Measurements from ENCODE around the gene HCN4.

The HCN4 gene

DNA sequence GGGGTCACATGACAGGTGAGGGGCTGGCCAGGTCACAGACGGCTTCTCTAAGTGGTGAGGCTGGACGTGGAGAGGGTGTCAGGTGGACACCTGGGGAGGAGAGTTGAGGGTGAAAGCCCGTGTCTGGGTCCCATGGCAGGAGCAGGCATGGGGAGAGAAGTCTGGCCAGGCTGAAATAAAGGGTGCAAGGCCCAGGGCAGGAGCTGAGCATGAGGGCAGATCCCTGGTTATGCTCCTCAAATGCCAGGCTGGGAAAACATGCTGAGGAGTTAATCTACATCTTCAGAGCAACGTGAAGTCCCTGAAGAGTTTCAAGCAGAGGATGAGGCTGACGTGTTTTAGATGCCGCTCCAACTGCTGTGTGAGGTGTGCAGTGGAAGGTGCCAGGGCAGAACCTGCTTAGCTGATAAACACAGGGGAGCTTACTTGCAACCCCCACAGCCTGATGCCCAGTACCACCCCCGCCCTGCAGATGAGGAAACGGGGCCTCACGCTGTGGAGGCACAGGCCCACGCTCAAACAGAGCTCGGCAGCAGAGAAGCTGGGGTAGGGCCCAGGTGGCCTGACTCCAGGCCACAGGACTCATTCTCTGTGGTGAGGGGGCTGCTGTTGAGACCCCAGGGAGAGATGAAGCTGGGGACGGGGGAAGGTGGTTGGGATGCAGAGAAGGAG lies 40.5 kb downstream of the HCN4 start:
- DNase-seq (ENCODE audit: low spot score in 2 of 2), result no peak
- no peak for ATAC-seq
- Mint-ChIP-seq H3K4me3 (no peak overlapping the region), H3K36me3 (no peaks in the 10 kb centered on the region), H3K27ac (no peak overlapping the region), H3K9me3 (no peaks in the 10 kb centered on the region), H3K4me1 (peaks cover 15% of the 10 kb centered on the region)

DNA sequence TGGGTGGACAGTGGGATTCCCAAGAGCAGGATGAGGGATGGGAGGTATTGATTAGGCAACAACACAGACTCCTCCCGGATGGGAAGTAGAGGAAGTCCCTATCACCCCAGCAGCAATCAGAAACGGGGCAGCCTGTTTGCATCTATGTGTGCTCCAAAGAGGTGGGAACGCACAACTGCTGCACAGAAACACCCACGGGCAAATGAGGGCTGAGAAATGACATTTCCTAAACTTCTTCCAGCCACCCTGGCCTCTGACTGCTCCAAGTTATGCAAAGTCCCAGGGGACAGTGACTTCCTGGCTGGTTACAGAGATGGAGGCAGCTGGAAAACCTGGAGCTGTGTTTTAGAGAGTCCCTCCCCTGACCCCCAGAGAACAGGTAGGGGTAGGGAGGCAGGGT lies 42.6 kb downstream of the HCN4 start:
- Mint-ChIP-seq H3K4me1 (peaks cover 15% of the 10 kb centered on the region), H3K36me3 (no peaks in the 10 kb centered on the region), H3K27ac (no peak overlapping the region), H3K9me3 (no peaks in the 10 kb centered on the region), H3K4me3 (peak overlapping the region; percentile 39)
- no peak for DNase-seq (ENCODE audit: low spot score in 2 of 2)
- ATAC-seq, result no peak

DNA sequence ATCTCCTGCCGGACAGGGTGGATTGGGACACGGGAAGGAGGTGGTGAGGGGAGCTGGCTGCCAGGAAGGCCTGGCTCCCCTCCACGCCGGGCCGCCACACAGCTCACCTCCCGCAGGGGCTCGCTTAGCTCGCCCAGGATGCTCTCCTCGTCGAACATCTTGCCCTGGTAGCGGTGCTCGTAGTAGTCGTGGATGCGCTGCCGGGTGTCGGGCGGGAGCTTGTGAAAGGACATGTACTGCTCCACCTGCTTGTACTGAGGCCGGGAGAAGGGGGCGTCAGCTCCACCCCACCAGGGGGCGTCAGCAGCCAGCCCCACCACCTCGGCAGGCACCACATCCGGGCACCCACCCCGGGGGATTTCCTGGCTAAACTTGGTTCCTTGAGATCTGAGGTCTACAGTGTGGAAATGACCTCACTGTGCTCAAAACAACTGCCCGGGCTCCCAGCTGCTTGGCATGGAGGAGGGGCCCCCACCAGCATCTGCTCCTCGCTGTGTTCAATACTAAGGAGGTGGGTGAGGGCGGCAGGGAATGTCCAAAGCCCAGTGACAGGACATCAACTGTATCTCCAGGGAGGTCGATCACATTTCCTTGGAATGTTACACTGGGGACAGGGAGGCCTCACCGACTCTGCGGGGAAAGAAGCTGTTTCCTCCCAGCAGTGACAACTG lies 43.4 kb downstream of the HCN4 start:
- Mint-ChIP-seq H3K27ac (peak overlapping the region; percentile 57), H3K4me3 (peak overlapping the region; percentile 39), H3K9me3 (no peaks in the 10 kb centered on the region), H3K36me3 (no peaks in the 10 kb centered on the region), H3K4me1 (peaks cover 15% of the 10 kb centered on the region)
- ATAC-seq (no peak), DNase-seq (ENCODE audit: low spot score in 2 of 2) (no peak)

DNA sequence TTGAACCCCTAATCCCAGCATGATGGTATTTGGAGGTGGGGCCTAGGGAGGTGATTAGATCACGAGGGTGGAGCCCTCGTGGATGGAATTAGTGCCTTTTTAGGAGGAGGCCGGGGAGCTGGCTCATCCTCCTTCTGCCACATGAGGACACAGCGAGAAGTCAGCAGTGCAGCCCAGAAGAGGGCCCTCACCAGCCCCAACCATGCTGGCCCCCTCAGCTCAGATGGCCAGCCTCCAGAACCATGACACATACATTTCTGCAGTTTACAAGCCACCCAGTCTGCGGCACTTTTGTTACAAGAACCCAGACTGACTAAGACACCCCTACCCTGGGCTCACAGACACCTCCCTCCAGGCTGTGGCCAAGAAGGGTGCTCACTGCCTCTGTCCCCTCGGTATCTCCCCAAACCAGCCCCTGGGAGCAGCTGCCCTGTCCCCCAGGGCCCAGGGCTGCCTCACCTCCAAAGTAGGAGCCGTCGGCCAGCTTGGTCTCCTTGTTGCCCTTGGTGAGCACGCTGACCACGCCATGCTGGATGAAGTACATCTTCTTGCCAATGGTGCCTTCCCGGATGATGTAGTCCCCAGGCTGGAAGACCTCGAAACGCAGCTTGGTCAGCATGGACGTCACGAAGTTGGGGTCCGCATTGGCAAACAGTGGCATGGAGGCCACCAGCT lies 44.1 kb downstream of the HCN4 start:
- DNase-seq (ENCODE audit: low spot score in 2 of 2) (no peak), ATAC-seq (no peak)
- H3K27ac Mint-ChIP-seq, result no peak overlapping the region
- no peaks in the 10 kb centered on the region for H3K36me3 Mint-ChIP-seq
- H3K9me3 Mint-ChIP-seq, result no peaks in the 10 kb centered on the region
- H3K4me1 Mint-ChIP-seq, result peaks cover 16% of the 10 kb centered on the region
- H3K4me3 Mint-ChIP-seq, result no peak overlapping the region

DNA sequence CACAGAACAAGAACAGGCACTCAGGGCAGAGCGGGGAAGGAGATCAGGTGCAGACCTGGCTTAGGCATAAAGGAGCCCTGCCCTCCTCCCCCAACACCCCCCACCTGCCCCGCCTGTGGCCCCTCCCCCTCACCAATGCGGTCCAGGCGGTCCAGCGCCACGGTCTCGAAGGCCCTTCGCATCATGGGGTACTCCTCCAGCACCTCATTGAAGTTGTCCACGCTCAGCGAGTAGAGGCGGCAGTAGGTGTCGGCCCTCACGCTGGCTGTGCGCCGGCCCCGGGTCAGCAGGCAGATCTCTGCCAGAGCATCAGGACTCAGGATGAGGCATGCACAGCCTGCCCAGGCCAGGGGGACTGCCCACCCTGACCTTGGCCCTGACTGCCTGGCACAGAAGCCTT lies 44.8 kb downstream of the HCN4 start:
- no peak for ATAC-seq
- Mint-ChIP-seq H3K4me1 (peaks cover 20% of the 10 kb centered on the region), H3K4me3 (no peak overlapping the region), H3K27ac (no peak overlapping the region), H3K9me3 (no peaks in the 10 kb centered on the region), H3K36me3 (no peaks in the 10 kb centered on the region)
- no peak for DNase-seq (ENCODE audit: low spot score in 2 of 2)

DNA sequence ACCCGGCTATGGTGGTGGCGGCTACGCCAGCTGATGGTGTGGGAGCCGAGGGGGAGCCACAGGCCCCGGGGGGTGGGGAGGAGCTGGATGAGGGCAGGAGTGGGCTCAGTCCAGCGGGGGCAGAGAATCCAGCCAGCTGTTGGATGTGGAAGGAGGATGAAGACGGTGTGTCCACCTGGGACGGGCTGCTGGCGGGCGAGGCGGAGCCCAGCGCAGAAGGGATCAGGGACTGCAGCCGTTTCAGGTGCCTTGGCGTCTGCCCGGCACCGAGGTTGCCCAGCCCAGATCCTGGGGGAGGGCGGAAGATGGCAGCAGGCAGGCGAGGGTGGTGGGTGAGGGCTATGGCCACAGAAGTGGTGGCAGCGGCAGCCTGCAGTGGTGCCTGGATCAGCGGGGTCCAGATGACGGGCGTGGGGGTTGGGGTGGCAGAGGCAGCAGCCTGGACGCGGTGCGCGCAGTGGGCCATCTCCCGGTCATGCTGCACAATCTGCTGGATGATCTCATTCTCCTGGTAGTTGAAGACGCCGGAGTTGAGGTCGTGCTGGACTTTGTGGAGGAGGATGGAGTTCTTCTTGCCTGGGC lies 45.3 kb downstream of the HCN4 start:
- DNase-seq (ENCODE audit: low spot score in 2 of 2) (no peak), ATAC-seq (no peak)
- Mint-ChIP-seq H3K4me1 (peaks cover 16% of the 10 kb centered on the region), H3K27ac (no peak overlapping the region), H3K4me3 (no peak overlapping the region), H3K36me3 (no peaks in the 10 kb centered on the region), H3K9me3 (no peaks in the 10 kb centered on the region)

DNA sequence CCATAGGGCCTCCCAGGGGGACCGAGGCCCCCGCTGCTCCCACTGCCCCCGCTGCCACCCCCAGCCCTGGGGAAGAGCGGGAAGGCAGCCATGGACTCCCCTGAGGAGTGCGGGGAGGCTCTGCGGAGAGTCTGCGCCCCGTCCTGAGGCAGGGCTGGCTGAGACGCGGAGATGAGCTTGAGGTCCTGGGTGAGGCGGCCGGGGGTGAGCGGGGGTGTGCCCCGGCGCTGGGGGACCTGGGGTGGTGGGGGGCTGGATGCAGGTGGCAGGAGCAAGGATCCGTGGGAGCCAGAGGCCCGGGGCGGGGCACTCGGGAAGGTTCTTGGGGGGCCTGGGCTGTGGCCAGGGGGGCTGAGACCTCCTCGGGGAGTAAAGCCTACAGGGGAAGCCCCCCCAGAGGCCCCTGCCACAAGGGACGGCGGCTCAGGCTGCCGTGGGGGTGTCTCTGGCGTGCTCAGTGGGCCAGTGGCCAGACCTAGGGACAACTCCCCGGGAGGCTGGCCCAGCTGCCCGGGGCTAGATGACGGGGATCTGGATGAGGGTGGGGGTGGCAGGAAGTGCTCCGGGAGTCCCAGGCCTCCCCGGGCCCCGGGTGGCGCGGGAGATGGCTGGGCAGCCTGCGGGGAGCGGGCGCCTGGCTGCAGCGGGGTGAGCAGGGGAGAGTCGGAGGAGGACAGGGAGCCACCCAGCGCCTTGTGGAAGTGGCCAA lies 45.9 kb downstream of the HCN4 start:
- ATAC-seq (no peak), DNase-seq (ENCODE audit: low spot score in 2 of 2) (no peak)
- H3K27ac Mint-ChIP-seq, result peak overlapping the region; percentile 69

DNA sequence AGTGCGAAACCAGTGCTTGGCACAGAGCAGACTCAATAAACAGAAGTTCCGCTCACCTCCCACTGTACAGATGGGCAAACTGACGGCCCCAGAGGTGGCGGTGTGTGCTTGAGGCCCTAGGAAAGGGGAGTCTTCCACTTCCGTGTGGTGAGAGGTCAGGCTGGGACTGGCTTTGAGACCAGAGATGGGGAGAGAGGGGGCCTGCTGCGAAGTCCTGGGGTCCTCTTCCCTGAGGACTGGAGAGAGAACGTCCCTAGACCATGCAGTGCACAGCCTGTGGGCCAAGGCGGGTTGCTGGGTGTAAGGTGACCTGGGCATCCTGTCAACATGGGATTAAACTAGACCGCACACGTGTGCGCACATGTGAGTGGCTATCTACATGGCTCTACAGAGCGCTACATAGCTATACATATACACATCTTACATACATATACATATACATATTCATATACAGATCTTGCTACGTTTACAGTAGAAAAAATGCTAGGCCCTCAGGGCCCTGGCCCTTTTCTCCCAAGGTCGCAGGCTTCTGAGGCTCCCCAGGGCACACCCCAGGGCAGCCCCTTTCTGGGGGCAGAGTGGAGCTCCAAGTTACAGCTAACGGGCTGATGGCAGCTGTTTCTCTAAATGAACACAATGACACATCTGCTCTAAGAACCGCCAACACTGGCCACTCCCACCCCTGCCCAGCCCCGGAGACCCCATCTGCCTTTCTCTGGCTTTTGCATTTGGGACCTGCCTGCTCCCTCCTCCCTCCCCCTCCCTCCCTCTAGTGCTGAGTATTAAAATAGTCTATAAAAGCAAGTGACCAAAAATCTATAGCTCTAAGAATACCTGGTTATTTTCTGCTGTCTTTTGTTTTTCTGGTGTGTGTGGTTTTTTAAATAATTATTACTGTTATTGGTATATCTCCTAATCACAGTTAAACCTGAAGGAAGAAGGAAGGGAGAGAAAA lies 47.0 kb downstream of the HCN4 start:
- H3K9me3 Mint-ChIP-seq, result no peaks in the 10 kb centered on the region
- no peaks in the 10 kb centered on the region for H3K36me3 Mint-ChIP-seq
- peaks cover 17% of the 10 kb centered on the region for H3K4me1 Mint-ChIP-seq
- no peak overlapping the region for H3K4me3 Mint-ChIP-seq
- ATAC-seq, result no peak
- H3K27ac Mint-ChIP-seq, result peak overlapping the region; percentile 69
- DNase-seq (ENCODE audit: low spot score in 2 of 2), result no peak

More for the DNA sequence above, 45.9 kb downstream of the HCN4 start:
- Mint-ChIP-seq H3K36me3 (no peaks in the 10 kb centered on the region), H3K4me1 (peaks cover 12% of the 10 kb centered on the region), H3K9me3 (no peaks in the 10 kb centered on the region), H3K4me3 (no peak overlapping the region)

DNA sequence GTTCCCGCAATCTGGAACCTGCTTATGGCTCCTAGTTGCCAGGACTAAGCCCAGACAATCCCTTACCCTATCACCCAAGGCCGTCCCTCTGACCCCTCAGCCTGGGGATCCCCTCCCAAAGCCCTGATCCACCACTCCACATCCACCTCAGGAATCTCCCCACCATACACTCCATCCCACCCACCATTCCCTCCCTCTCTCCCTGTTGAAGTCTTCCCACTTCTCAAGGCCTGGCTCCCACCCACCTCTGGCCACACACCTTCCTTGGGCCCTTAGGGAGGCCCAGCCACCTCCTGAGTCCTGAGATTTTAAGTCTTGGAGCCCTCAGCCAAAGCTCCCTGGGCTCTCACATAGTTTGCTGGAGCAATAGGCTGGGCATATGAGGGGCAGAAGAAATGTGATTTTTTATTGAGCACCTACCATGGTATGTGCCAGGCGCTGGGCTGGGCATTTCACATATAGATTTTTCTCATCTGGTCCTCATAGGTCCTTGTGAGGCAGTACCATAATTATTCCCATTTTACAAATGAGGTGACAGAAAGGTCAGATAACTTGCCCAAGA lies 48.1 kb downstream of the HCN4 start:
- H3K9me3 Mint-ChIP-seq, result no peaks in the 10 kb centered on the region
- peaks cover 14% of the 10 kb centered on the region for H3K4me1 Mint-ChIP-seq
- no peak overlapping the region for H3K4me3 Mint-ChIP-seq
- ATAC-seq (no peak), DNase-seq (ENCODE audit: low spot score in 2 of 2) (no peak)
- H3K27ac Mint-ChIP-seq, result no peak overlapping the region
- H3K36me3 Mint-ChIP-seq, result no peaks in the 10 kb centered on the region

DNA sequence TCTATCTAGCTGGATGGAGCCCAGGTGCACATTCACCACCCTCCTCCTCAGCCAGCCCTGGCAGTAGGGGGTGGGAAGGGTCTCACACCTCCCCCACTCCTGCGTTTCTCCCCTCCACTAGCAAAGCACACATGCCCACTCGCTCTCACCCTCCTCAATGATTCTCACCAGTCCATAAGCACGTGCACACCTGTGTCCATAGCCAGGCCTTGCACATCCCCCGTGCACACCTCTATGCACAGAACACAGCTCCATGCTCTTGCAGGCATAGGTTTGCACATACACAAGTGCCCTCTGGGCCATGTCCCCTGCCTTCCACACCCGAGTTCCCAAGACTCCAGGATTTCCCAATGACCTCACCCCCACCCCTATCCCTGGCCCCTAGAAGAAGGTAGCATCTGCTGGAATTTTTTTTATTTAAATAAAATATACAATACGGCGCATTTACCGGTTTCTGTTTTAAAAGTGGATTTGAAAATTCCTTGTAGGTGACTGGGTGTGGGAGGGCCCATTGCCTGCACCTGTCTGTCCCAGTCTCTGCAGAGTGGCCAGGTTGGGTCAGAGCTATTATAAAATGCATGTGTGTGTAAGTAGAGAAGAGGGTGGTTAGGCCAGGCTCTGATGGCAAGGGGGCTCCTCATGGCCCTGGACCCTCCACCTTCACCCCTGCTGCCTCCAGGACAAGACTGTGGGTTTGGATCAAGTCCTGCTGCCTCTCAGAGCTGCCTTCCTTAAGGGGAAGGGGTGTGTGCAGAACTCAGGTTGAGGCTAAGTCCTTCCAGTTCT lies 49.1 kb downstream of the HCN4 start:
- no peak overlapping the region for H3K4me3 Mint-ChIP-seq
- no peak overlapping the region for H3K27ac Mint-ChIP-seq
- DNase-seq (ENCODE audit: low spot score in 2 of 2), result no peak
- H3K9me3 Mint-ChIP-seq, result no peaks in the 10 kb centered on the region
- no peaks in the 10 kb centered on the region for H3K36me3 Mint-ChIP-seq
- H3K4me1 Mint-ChIP-seq, result peaks cover 11% of the 10 kb centered on the region
- no peak for ATAC-seq

DNA sequence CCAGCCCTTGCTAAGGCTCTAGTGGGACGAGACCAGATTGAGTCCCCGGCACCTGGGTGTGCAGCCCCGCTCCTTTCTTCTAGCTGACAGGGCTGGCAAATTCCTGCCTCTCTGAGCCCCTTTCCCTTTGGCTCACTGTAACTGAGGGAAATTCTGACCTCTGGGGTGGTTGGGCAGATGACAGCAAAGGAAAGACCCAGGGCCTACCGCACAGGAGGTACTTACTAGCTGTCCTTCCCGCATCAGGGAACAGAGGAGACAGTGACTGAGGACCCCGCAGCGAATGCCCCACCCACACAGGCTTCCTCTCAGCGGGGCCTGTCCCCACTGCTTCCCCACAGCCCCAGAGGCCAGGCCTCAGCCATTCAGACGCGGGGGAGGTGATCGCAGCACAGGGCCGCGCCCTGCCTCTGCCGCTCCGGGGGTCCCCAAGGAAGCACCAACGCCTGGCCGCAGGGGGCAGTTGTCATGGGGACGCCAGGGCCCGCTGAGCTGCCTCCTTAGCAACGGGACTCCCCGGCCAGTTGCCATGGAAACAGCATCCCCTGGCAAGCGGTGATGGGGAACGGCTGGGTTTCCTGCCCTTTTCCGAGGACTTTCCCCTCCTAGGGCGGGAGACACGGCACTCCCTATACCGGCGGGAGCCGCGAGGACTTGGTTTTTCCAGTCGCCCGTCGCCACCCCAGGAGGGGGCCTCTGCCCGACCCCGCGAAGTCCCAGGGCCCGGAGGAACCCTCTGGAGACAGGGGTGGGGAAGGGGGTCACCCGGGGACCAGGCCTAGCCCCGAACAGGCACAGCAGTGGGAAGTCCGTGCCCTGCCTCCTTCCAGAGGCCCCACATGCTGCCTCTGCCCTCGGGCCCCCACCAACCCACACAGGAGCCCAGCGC lies 50.1 kb downstream of the HCN4 start:
- Mint-ChIP-seq H3K4me1 (peaks cover 11% of the 10 kb centered on the region), H3K27ac (no peak overlapping the region), H3K36me3 (no peaks in the 10 kb centered on the region), H3K9me3 (no peaks in the 10 kb centered on the region), H3K4me3 (no peak overlapping the region)
- ATAC-seq (peak; percentile 45), DNase-seq (ENCODE audit: low spot score in 2 of 2) (no peak)

DNA sequence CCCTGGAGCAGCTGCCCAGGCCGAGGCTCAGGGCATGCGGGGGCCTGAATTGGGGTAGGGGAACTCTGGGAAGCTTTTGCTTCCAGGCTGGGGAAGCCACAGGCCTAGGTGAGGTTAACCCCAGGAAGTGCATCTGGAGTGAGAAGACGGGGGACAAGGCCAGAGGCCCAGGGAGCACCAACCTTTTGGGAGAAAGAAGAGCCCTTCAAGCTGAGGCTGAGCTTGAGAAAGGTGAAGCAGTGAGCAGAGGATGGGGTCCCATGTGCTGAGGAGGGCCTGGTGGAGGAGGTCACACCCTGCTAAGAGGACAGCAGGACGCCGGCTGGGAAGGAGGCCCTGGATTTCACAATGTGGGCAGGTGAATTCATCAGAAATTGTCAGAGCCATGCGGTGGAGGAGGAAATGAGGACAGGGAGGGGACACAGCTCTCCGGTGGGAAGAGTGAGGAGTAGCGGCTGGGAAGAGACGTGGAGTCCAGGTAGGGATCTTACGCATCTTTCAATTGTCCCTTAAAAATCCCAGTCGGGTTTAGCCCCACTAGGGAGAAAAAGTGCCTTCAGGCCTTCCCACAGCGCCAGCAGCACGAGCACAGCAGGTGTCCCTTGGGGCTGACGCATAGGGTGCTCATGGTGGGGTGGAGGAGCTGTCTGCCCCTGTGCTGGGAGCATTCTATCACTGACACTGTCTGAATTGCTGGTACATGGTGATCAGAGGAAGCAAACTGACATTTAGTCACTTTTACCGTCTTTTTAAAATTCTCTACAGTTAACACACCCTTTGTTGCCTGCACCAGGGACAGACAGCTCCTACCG lies 50.9 kb downstream of the HCN4 start:
- Mint-ChIP-seq H3K4me1 (peaks cover 11% of the 10 kb centered on the region), H3K9me3 (no peaks in the 10 kb centered on the region), H3K27ac (peak overlapping the region; percentile 13), H3K36me3 (no peaks in the 10 kb centered on the region), H3K4me3 (no peak overlapping the region)
- DNase-seq (ENCODE audit: low spot score in 2 of 2) (no peak), ATAC-seq (no peak)

All from stimulated activated effector memory CD8-positive, alpha-beta T cell treated with anti-CD3 and anti-CD28 coated beads, Interleukin-12 subunit alpha, Interleukin-12 subunit beta, amount 100 ng/mL, for 72 hours (primary cell).